H54 (cell line): Measurements from ENCODE around the gene TRMT112.

Source experiments
- DNase-seq: peaks from one replicate; pipeline ENCODE4 v3.0.0; 2011; ENCODE audit warnings: low spot score, mixed read lengths; ENCODE audit not compliant: insufficient read length
- FAIRE-seq: peaks from 3 replicates; lab custom pipeline; 2011; peaks lifted over from hg19 to GRCh38; lab: Jason Lieb, UNC
- POLR2A ChIP-seq: IDR thresholded peaks from 2 replicates; pipeline ENCODE4 v1.6.1; 2011; ENCODE audit warnings: low read depth, mild to moderate bottlenecking, low read length

The TRMT112 gene

GRCh38 chr11:64356498-64357411 lies 39.4 kb upstream of the TRMT112 start:
- DNase-seq (peak; percentile 85), FAIRE-seq (no peak)
- no peak for TF ChIP-seq POLR2A

- DNase-seq (peak; percentile 94), FAIRE-seq (no peak)
- no peak for TF ChIP-seq POLR2A
These were observed 38.0 kb upstream of the TRMT112 start for GRCh38 chr11:64355078-64355940.

- FAIRE-seq (no peak), DNase-seq (no peak)
- no peak for TF ChIP-seq POLR2A
These were observed 36.6 kb upstream of the TRMT112 start for GRCh38 chr11:64353715-64354506.

GRCh38 chr11:64352995-64353714 lies 35.8 kb upstream of the TRMT112 start:
- no peak for TF ChIP-seq POLR2A
- no peak for DNase-seq
- no peak for FAIRE-seq

- TF ChIP-seq POLR2A, result no peak
- DNase-seq, result no peak
- no peak for FAIRE-seq
These were observed 35.0 kb upstream of the TRMT112 start for GRCh38 chr11:64352099-64352994.

- DNase-seq (no peak), FAIRE-seq (no peak)
- TF ChIP-seq POLR2A, result no peak
These were observed 33.8 kb upstream of the TRMT112 start for GRCh38 chr11:64351136-64351631.

GRCh38 chr11:64349404-64349803 lies 32.0 kb upstream of the TRMT112 start:
- no peak for TF ChIP-seq POLR2A
- DNase-seq, result no peak
- FAIRE-seq, result no peak

GRCh38 chr11:64349025-64349387 lies 31.6 kb upstream of the TRMT112 start:
- TF ChIP-seq POLR2A, result no peak
- no peak for DNase-seq
- FAIRE-seq, result no peak

GRCh38 chr11:64348383-64349024 lies 31.1 kb upstream of the TRMT112 start:
- DNase-seq (no peak), FAIRE-seq (no peak)
- no peak for TF ChIP-seq POLR2A

- DNase-seq (no peak), FAIRE-seq (no peak)
- TF ChIP-seq POLR2A, result no peak
These were observed 30.0 kb upstream of the TRMT112 start for GRCh38 chr11:64347193-64347867.

- FAIRE-seq (no peak), DNase-seq (no peak)
- TF ChIP-seq POLR2A, result no peak
These were observed 27.4 kb upstream of the TRMT112 start for GRCh38 chr11:64344787-64345186.
